Brain microvascular endothelial cell (primary cell): ENCODE measurements around the gene OR10C1.

Experiments
- DNase-seq: peaks from one replicate; pipeline ENCODE4 v3.0.0-alpha.2; 2020
- H3K27ac ChIP-seq: fragments of 250-450 bp; sonication (Bioruptor Pico); 2 replicates; pipeline ENCODE4 v1.5.1; 2020; ENCODE audit warnings: mild to moderate bottlenecking, moderate library complexity
- H3K27me3 ChIP-seq: fragments of 250-450 bp; sonication (Bioruptor Pico); replicated peaks from 2 replicates; pipeline ENCODE4 v1.5.1; 2020; ENCODE audit warnings: mild to moderate bottlenecking
- H3K36me3 ChIP-seq: fragments of 250-450 bp; sonication (Bioruptor Pico); replicated peaks from 2 replicates; pipeline ENCODE4 v1.5.1; 2020; ENCODE audit warnings: mild to moderate bottlenecking
- H3K4me3 ChIP-seq: 2 replicates; pipeline ENCODE4 v1.5.1; 2011; ENCODE audit warnings: low read depth, mild to moderate bottlenecking, control low read depth, low read length, moderate library complexity
- CTCF ChIP-seq: IDR thresholded peaks from 2 replicates; pipeline ENCODE4 v1.5.1; 2011; ENCODE audit warnings: low read depth, mild to moderate bottlenecking, moderate library complexity, low read length, control low read depth, inconsistent platforms; ENCODE audit errors: missing control alignments
- in situ Hi-C: cut with HindIII; loops from 2 replicates; pipeline ENCODE4 v1.10.0; 2017; ENCODE audit warnings: low sequenced_read_pairs, low pct_ligation_motif_present

OR10C1 gene

DNA sequence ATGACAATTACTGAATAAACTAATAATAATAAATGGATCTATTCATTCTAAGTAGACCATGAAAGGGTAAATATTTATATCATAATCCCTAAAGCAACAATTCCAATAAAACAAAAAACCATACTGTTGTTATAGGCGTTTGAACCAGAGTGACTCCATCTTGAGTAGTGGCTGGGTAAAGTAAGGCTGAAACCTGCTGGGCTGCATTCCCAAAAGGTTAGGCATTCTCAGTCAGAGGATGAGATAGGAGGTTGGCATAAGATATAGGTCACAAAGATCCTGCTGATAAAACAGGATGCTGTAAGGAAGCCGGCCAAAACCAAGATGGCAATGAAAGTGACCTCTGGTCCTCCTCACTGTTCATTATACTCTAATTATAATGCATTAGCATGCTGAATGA lies 26.2 kb downstream of the OR10C1 start:
- H3K27ac ChIP-seq = no peak overlapping the region
- in situ Hi-C loops = no loop called here
- no peaks in the 10 kb centered on the region for H3K36me3 ChIP-seq
- no peak for DNase-seq
- H3K27me3 ChIP-seq = no peaks in the 10 kb centered on the region
- no peak for TF ChIP-seq CTCF
- H3K4me3 ChIP-seq = no peak overlapping the region

GRCh38 chr6:29465801-29466200 lies 26.7 kb downstream of the OR10C1 start:
- Histone ChIP-seq H3K36me3 (no peaks in the 10 kb centered on the region), H3K4me3 (no peak overlapping the region), H3K27me3 (no peaks in the 10 kb centered on the region), H3K27ac (no peak overlapping the region)
- no peak for TF ChIP-seq CTCF
- DNase-seq = no peak
- in situ Hi-C loops = no loop called here

- no peak for TF ChIP-seq CTCF
- Histone ChIP-seq H3K27ac (no peak overlapping the region), H3K36me3 (no peaks in the 10 kb centered on the region), H3K4me3 (no peak overlapping the region), H3K27me3 (no peaks in the 10 kb centered on the region)
- DNase-seq = no peak
- in situ Hi-C loops = no loop called here
Measured at GRCh38 chr6:29466241-29466640, 27.1 kb downstream of the OR10C1 start.

GRCh38 chr6:29474996-29475395 lies 35.9 kb downstream of the OR10C1 start:
- no peak for TF ChIP-seq CTCF
- no peak overlapping the region for H3K4me3 ChIP-seq
- H3K27me3 ChIP-seq = no peaks in the 10 kb centered on the region
- in situ Hi-C loops = no loop called here
- no peak overlapping the region for H3K27ac ChIP-seq
- H3K36me3 ChIP-seq = no peaks in the 10 kb centered on the region
- DNase-seq = no peak

DNA sequence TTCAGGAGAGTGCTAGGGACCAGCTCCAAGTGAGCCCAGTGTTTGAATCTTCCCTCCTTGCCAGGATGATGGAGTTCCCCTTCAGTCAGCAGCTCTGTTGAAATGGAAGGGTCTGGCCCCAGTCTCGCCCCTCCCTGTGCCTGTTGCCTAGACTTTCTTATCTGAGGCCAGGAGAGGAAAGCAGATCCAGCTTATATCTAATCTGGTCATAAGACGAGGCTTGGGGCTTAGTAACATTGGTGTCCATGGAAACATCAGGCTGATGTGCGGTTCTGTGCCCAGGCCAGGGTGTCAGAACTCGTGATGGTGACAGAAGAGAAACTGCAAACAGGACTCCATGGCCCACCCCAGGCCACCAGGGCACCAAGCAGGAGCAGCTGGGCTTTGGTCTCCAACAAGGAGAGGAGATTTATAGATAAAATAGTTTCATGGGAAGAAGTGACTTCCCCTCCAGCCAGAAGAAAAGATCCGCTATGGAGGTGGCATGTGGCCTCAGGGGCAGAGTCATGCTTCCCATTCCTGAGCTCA lies 38.9 kb downstream of the OR10C1 start:
- Histone ChIP-seq H3K27ac (no peak overlapping the region), H3K27me3 (no peaks in the 10 kb centered on the region), H3K36me3 (no peaks in the 10 kb centered on the region), H3K4me3 (no peak overlapping the region)
- DNase-seq = no peak
- in situ Hi-C loops = no loop called here
- TF ChIP-seq CTCF = no peak

DNA sequence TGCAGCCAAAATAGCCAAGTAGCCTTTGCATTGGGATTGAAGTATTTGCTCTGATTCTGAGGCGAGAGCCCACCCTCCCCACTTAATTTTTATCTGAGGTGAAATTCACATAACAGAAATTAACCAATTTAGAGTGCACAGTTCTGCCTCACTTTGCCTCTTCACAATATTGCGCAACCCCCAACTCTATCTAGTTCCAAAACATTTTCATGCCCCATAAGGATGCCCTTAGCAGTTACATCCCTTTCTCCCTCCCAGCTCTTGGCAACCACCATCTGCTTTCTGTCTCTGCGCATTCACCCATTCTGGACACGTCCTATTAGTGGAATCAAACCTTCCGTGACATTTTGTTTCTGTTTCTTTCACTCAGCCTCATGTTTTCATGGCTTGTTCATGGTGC lies 39.6 kb downstream of the OR10C1 start:
- no peaks in the 10 kb centered on the region for H3K27me3 ChIP-seq
- no peak for DNase-seq
- H3K27ac ChIP-seq = no peak overlapping the region
- no peak overlapping the region for H3K4me3 ChIP-seq
- no peaks in the 10 kb centered on the region for H3K36me3 ChIP-seq
- in situ Hi-C loops = no loop called here
- TF ChIP-seq CTCF = no peak
